BJ (cell line): ENCODE measurements around the gene POLE. TPM values are rescaled to one million over a fixed set of nuclear protein-coding genes. Genes with fewer than 3 reads are reported as not detected.
A peak's percentile ranks its signal among the peaks of the same experiment; 100 is the strongest.
"Not testable (repeated sequence)": the region's sequence is repeated elsewhere in the genome, so short reads cannot be mapped to it uniquely, and the experiment has no call there.

Experiments
- CTCF ChIA-PET: fragments of 350-600 bp; formaldehyde crosslinking; extraction: SDS; loops from one replicate; lab custom pipeline; 2021; ENCODE audit warnings: antibody characterized with exemption, inconsistent platforms; lab: Yijun Ruan, JAX
- POLR2A ChIA-PET: fragments of 300-600 bp; sonication (Branson Sonifier 250); formaldehyde crosslinking; extraction: SDS; loops from one replicate; lab custom pipeline; 2021; ENCODE audit warnings: antibody characterized with exemption; lab: Charles Lee
- DNase-seq: peaks from one replicate; pipeline ENCODE4 v3.0.0-alpha.2; 2011; ENCODE audit warnings: low read depth
- H3K27me3 ChIP-seq: 2 replicates; pipeline ENCODE4 v1.6.0; 2011; ENCODE audit warnings: low read length; ENCODE audit not compliant: control insufficient read depth, insufficient read depth
- H3K36me3 ChIP-seq: 2 replicates; pipeline ENCODE4 v1.5.1; 2011; ENCODE audit warnings: low read length; ENCODE audit not compliant: control insufficient read depth, insufficient read depth
- H3K4me3 ChIP-seq: 2 replicates; pipeline ENCODE4 v1.5.1; 2011; ENCODE audit warnings: low read depth, mild to moderate bottlenecking, control low read depth, low read length
- CTCF ChIP-seq: IDR thresholded peaks from 2 replicates; pipeline ENCODE4 v1.5.1; 2011; ENCODE audit warnings: low read depth, mild to moderate bottlenecking, control low read depth, inconsistent platforms, low read length, moderate library complexity; ENCODE audit not compliant: insufficient read depth
- polyA plus RNA-seq: library from polyadenylated mRNA; depleted of rRNA; stranded (reverse); fragments of >200 nt; gene quantifications from 2 replicates; pipeline ENCODE4 v1.2.3, GENCODE V29; 2011

The POLE gene
- polyA plus RNA-seq, 1 experiment = 17.7 TPM

GRCh38 chr12:132703641-132704040 is 16.5 kb upstream of the POLE start:
- ChIA-PET CTCF (no interaction called here), POLR2A (no interaction called here)
- no peak overlapping the region for H3K4me3 ChIP-seq
- DNase-seq = no peak
- H3K27me3 ChIP-seq = no peaks in the 10 kb centered on the region
- H3K36me3 ChIP-seq = peaks cover 6% of the 10 kb centered on the region
- no peak for TF ChIP-seq CTCF

GRCh38 chr12:132702640-132703039 is 15.5 kb upstream of the POLE start:
- CTCF ChIA-PET = no interaction called here
- H3K36me3 ChIP-seq = peaks cover 6% of the 10 kb centered on the region
- POLR2A ChIA-PET = no interaction called here
- no peaks in the 10 kb centered on the region for H3K27me3 ChIP-seq
- no peak for TF ChIP-seq CTCF
- no peak for DNase-seq
- H3K4me3 ChIP-seq = no peak overlapping the region

GRCh38 chr12:132700212-132700822 is 13.2 kb upstream of the POLE start:
- CTCF ChIA-PET = no interaction called here
- DNase-seq = peak; percentile 8
- Histone ChIP-seq H3K36me3 (peaks cover 6% of the 10 kb centered on the region), H3K27me3 (no peaks in the 10 kb centered on the region), H3K4me3 (no peak overlapping the region)
- TF ChIP-seq CTCF = no peak
- POLR2A ChIA-PET = no interaction called here

DNA sequence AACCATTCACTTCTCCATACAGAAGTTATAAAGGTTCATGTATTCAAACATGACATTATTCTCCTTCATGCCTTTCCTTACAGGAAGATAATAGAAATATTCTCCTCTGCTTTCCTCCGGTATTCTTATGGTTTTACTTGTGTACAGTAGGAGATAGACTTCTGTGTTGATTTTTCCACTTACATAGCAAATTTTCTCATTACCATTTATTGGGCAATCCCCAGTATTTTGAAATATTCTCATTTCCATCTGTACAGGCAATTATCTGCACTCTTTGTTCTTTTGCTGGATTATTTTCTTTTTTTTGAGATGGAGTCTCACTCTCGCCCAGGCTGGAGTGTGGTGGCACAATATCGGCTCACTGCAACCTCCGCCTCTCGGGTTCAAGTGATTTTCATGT is 11.2 kb upstream of the POLE start:
- ChIA-PET CTCF (no interaction called here), POLR2A (no interaction called here)
- DNase-seq = no peak
- no peak for TF ChIP-seq CTCF
- peaks cover 6% of the 10 kb centered on the region for H3K36me3 ChIP-seq
- H3K4me3 ChIP-seq = no peak overlapping the region
- no peaks in the 10 kb centered on the region for H3K27me3 ChIP-seq

DNA sequence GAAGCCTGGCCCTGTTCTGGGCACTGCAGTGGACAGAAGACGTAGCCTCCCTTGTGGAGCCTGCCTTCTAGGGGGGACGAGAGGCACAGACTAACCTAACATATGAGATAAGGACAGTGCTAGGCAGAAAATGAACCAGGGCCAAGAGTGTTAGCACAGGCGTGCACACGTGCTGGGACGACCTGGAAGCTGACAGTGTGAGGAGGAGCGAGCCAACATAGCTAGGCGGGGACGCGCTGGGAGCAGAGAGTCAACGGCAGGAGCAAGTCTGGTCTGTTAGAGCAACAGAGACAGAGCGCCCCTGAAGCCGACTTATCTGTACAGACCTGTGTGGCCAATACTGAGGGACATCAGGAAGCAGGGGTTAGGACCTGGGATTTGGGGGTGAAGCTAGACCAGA is 8.3 kb upstream of the POLE start:
- Histone ChIP-seq H3K4me3 (no peak overlapping the region), H3K27me3 (no peaks in the 10 kb centered on the region), H3K36me3 (no peaks in the 10 kb centered on the region; the same call in 1 of the 2 replicates)
- no peak for DNase-seq
- CTCF ChIA-PET = no interaction called here
- POLR2A ChIA-PET = no interaction called here
- no peak for TF ChIP-seq CTCF

DNA sequence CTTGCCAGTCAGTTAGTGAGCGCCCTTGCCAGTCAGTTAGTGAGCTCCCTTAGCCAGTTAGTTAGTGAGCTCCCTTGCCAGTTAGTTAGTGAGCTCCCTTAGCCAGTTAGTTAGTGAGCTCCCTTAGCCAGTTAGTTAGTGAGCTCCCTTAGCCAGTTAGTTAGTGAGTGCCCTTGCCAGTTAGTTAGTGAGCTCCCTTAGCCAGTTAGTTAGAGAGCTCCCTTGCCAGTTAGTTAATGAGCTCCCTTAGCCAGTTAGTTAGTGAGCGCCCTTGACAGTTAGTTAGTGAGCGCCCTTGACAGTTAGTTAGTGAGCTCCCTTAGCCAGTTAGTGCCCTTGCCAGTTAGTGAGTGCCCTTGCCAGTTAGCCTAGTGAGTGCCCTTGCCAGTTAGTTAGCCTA is 7.7 kb upstream of the POLE start:
- H3K36me3 ChIP-seq, H3K27me3 ChIP-seq, H3K4me3 ChIP-seq, DNase-seq, POLR2A ChIA-PET: not testable (repeated sequence)
- CTCF ChIA-PET = interaction anchor here (0.6 kb wide), 1 partner anchor 881 kb away, joined by 3 read pairs; no protein-coding TSS in a partner anchor

DNA sequence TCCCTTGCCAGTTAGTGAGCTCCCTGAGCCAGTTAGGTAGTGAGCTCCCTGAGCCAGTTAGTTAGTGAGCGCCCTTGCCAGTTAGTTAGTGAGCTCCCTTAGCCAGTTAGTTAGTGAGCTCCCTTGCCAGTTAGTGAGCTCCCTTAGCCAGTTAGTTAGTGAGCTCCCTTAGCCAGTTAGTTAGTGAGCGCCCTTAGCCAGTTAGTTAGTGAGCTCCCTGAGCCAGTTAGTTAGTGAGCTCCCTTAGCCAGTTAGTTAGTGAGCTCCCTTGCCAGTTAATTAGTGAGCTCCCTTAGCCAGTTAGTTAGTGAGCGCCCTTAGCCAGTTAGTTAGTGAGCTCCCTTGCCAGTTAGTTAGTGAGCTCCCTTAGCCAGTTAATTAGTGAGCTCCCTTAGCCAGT is 4.9 kb upstream of the POLE start:
- H3K4me3 ChIP-seq, DNase-seq, H3K27me3 ChIP-seq, CTCF ChIA-PET, POLR2A ChIA-PET, H3K36me3 ChIP-seq: not testable (repeated sequence)
